ENCODE data around the gene PDE4B.
A peak's percentile ranks its signal among the peaks of the same experiment; 100 is the strongest.

The PDE4B gene

DNA sequence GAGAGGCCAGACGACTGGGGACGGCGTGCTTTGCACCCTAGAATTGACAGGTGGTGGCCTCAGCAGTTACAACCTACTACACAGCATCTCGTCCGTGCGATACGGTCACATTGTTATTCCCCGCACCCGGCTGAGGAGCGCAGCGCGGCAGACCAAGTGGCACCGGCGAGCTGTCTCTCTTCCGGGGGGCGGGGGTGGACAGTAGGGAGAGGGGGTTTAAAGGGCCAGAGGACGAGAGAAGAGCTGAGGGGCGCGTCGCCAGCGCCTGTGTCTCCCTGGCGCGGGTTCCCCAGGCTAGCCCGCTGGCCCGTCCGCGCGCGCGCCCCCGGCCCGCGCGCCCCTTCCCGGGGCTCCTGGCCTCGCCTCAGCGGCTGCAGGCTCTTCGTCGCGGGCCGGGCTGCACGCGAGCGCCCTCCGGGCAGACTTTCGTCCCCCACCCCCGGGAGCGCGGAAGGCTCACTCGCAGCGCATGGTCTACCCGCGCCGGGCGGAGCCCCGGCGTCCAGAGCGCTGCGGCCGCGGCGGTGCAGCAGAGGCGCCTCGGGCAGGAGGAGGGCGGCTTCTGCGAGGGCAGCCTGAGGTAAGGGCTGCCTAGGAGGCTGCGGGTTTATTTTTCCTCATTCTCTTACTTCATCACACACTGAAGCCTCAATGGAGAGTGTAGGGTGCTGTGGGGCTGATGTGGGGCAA lies at the start of gene PDE4B:
Gene PDE4B, plus strand, starts transcription at position 227 of the 690 bp plus-strand sequence.
- peak; percentile 63 for DNase-seq

- DNase-seq, result no peak
These were observed 48.0 kb upstream of the PDE4B start for GRCh38 chr1:65744731-65745130.

DNA sequence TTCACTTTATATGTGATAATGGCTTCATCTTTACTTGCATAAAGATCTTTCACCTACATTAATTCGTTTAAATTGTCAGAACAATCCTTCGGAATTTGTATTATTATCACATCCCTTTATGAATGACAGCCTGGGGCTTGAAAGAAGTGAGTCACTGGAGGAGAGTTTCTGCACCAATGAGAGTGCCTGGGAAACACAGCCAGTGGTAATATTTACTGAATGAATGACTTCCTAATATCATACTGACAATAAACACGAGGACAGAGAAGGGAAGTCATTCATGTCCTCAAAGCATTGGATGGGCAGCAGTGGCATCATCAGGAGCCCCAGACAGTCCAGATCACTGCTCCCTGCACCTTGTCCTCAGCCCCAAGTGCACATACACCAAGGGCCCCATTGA lies 40.7 kb upstream of the PDE4B start:
- no peak for DNase-seq

- DNase-seq, result no peak
These were observed 36.1 kb upstream of the PDE4B start for GRCh38 chr1:65756616-65757015.

DNA sequence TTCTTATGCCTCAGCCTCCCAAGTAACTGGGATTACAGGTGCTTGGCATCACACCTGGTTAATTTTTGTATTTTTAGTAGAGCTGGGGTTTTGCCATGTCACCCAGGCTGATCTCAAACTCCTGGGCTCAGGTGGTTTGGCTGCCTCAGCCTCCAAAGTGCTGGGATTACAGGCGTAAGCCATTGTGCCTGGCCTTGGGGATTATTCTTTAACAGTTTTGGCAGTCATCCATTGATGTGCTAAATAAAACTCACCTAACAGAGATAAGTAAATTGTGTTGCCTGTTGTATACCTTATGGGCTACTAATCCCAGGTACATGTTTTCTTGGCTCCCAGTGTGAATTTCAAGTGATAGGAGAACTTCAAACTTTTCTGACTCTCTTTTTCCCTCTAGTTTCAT lies 35.2 kb upstream of the PDE4B start:
- no peak for DNase-seq

GRCh38 chr1:65758128-65758527 lies 34.6 kb upstream of the PDE4B start:
- no peak for DNase-seq

DNA sequence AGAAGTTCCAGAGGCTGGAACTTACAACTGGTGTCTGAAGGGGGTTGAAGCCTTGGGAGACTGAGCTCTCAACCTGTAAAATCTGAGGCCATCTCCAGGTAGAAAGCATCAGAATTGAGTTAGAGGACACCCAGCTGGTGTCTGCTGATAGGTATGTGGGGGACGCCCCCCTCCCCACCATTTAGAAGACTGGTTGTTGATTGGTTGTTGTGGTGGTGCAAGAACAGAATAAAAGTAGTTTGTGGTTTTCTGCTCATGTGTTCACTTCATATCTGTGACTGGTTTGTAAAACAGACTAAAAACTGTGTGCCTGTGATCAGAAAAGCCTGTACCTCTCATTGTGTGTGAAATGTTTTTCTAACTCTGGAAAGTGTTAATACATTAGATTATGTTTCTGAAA lies 33.2 kb upstream of the PDE4B start:
- DNase-seq, result no peak

- DNase-seq, result no peak
These were observed 30.4 kb upstream of the PDE4B start for GRCh38 chr1:65762081-65762862.

DNA sequence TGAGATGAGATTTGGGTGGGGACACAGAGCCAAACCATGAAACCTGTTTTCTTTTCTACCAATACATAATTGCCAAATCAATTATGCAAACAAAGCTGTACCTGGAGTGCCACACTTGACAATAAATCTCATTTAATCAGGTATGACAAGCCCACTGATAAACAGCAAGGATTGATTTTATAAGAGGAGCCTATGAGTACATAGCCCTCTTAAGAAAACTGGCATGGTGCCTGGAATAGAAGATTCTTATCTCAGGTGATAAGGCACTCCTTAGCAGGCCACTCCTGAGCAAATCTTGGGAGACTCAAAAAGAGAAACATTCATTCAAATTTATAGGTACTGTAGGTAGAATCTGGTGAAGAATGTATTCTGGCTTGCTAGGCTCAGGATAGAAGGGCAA lies 28.6 kb upstream of the PDE4B start:
- DNase-seq, result no peak

- DNase-seq, result no peak
These were observed 27.1 kb upstream of the PDE4B start for GRCh38 chr1:65765631-65766030.

- no peak for DNase-seq
These were observed 23.1 kb upstream of the PDE4B start for GRCh38 chr1:65769636-65770035.

DNA sequence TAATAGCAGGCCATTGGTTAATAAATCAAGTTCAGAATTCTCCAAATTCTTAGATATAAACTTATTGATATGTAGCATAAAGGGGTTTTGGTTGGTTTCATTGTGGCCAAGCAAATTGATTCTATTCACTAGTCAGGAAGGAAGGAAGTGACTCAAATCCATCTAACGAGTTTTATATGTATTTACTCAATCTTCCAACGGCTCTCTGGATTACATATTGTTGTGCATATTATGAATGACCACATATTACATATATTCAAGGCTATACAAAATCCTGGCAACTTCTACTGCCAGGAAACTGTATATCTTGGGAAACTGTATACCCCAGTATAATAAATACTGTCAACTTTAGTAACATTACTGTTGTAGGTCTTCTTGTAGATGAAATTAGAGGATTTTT lies 20.1 kb upstream of the PDE4B start:
- no peak for DNase-seq

DNA sequence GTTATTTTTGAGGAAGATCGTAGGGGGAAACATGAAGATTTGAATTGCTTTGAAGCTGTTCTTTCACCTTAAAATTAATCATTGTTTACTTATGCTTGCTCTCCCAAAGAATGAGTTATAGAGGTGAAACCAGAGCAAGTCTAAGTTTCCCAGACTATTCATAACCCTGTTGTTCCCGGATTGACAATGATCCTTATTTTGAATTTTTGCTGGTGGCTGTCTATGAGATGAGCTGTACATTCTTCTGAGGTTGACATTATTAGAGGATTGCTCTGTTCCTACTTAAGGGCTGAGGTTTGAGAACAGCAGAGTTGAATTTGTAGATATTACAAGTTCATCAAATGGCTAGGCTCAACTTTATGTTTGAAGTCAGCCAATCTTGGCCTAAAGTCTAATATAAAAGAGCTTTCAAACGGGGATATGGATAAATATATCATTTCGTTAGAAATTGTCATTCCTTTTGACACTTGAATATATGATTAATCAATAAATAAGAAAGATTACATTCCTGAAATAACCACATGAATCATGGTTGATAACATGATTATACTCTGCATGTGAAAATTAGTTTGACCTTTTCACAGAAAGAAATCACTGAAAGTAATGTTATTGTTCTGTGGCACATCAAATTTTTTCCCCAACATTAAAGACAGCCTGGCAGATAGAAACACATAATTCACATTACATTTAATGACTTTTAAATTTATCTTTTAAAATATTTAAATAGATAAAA lies 19.1 kb upstream of the PDE4B start:
- DNase-seq, result no peak

DNA sequence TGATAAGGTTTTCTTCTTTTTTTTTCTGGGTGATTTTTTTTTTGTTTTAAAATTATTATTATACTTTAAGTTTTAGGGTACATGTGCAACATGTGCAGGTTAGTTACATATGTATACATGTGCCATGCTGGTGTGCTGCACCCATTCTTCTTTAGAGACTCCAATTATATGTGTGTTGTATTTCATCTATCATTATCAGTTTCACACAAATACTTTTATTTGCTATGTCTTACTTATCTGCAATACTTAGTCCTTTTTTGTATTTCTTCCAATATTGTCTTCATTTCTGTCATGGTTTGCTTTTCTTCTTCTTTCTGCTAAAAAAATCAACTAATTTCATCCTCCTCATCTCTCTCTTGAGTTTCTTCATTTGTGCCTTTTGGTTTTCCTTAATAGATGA lies 3.9 kb upstream of the PDE4B start:
- no peak for DNase-seq

DNA sequence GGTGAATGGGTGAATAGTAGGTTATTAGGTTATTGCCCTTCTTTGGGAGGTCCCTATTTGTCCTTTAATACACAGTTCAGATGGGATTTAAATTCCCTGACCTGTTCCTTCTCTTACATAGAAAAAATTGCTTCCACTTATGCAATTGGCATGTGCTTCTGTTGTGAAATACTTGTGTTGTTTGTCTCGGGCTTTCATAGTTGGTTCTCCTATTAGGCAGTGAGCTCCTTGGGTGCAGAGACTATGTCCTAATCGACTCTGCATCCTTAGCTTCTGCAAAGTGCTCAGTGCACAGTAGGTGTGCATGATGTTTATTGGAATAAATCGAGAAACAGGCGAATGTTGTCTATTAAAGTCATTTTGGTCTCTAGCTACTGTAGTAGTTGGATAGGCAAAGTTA lies 1.3 kb upstream of the PDE4B start:
- no peak for DNase-seq

GRCh38 chr1:65791801-65792668 lies 660 bp upstream of the PDE4B start:
- no peak for DNase-seq

DNA sequence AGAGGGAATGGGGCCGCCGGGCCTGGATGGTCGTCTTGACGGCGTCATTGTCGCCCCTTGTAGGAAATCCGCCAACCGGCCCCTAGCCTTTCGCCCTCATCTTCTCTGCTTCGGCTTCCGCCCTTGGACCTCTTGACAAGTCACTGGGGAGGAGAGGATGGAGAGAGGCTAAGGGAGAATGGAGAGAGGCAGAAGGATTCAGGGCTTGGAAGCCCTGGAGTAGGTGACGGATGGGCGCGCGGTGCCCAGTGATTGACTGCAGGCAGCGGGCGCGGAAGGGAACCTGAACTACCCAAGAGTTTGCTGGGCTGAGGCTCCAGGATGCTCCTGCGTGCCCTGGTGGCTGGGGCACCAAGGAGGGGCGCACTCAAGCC lies 651 bp downstream of the PDE4B start:
- DNase-seq, result no peak

DNA sequence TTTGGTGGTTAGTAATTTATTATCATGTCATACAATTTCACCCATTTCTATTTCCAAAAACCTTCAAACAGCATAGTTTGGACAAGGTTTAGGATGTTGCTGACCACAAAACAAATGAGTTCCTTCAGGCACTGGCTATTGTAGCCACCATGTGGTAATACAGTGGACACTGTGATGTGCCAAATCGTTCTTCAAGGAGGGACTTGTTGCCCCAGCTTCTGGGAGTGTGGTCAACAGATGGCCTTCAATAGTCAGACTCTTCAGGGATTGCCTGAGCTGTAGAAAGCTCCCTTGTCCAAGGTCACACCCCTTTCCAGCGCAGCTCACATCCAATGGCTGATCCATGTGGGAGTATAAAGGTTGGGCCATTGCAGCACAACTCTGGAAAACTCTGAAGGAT lies 2.6 kb downstream of the PDE4B start:
- DNase-seq, result no peak

GRCh38 chr1:65799601-65800000 lies 6.9 kb downstream of the PDE4B start:
- DNase-seq, result no peak

DNA sequence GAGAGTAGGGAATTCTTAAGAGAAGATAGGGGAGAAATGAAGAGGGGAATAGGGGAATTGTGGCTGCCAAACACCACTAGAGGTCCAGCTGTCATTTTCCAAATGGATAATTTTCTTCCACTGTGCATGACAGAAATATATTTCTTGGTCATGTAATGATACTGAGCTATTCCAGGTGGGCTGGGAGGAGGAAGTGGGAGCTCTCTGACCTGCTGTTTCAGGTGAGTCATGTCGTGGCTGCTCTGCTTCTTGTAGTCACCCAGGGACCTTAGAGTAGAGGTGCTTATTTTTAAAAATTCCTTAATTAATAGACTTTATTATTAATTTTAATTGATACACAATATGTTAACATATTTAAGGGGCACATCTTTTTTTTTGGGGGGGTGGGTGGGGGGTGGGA lies 11.9 kb downstream of the PDE4B start:
- no peak for DNase-seq

- peak; percentile 61 for DNase-seq
These were observed 19.4 kb downstream of the PDE4B start for GRCh38 chr1:65812065-65812464.

GRCh38 chr1:65813956-65814355 lies 21.3 kb downstream of the PDE4B start:
- DNase-seq, result peak; percentile 93

DNA sequence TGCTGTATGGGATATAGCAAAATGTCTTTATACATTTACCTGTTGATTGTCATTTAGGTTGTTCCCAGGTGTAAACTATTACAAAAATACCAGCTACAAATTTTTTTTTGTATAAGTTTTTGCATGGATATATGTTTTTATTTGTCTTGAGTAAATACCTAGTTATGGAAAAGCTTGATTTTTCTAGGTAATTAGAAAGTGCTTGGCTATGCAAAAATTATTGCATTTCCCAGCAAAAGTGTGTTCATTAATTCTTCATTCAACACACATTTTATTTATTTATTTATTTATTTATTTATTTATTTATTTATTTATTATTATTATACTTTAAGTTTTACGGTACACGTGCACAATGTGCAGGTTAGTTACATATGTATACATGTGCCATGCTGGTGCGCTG lies 22.1 kb downstream of the PDE4B start:
- no peak for DNase-seq
